GM12891 (cell line): ENCODE results near the gene EXD3.

Source experiments
- PAX5 ChIP-seq: IDR thresholded peaks from 2 replicates; pipeline ENCODE4 v1.6.1; 2011; ENCODE audit warnings: low read length, moderate library complexity, mild to moderate bottlenecking; ENCODE audit not compliant: insufficient read depth, severe bottlenecking
- POLR2A ChIP-seq: IDR thresholded peaks from 2 replicates; pipeline ENCODE4 v1.6.1; 2011; ENCODE audit warnings: low read depth, low read length, control low read depth
- POLR2AphosphoS5 ChIP-seq: IDR thresholded peaks from 2 replicates; pipeline ENCODE4 v1.6.1; 2011; ENCODE audit warnings: low read depth, low read length, control low read depth

DNA sequence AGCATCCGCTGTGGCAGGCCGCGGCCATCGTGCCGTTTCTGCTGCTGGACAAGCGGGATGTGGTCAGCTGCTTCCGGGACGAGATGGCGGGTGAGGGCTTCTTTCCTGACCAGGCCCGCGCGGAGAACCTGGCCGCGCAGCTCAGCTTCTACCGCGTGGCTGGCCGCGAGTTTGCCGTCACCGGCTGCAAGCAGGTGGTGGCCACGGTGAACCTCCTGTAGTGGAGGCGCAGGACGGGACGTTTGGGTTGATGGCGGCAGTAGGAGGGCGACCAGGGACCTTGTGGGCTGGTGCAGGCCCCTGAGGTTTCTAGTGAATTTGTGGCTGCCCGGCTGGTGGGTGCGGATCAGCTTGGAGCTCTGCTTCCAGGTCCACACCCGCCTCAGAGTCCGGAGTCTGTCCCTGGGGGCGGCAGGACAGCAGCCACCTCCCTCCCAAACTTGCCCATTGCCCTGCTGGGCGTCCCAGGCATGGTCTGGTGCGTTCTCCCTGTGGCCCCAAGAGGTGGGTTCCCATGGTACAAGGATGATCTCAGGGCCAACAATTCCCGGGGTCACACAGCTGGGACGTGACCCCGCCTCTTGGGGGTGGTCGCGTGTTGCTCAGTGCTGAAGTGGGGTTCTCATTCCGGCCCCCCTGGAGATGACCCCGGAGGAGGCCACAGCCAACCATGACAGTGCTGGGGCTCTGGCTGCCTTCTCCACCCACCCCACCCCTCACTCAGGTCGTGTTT, 143.1 kb downstream of the EXD3 start:
- TF ChIP-seq POLR2A (no peak), PAX5 (no peak), POLR2AphosphoS5 (no peak)
